BJ (cell line): ENCODE results near the gene TSPAN15. TPM values are rescaled to one million over a fixed set of nuclear protein-coding genes. Genes with fewer than 3 reads are reported as not detected.

Source experiments
- CTCF ChIA-PET: fragments of 350-600 bp; formaldehyde crosslinking; extraction: SDS; loops from one replicate; lab custom pipeline; 2021; ENCODE audit warnings: antibody characterized with exemption, inconsistent platforms; lab: Yijun Ruan, JAX
- POLR2A ChIA-PET: fragments of 300-600 bp; sonication (Branson Sonifier 250); formaldehyde crosslinking; extraction: SDS; loops from one replicate; lab custom pipeline; 2021; ENCODE audit warnings: antibody characterized with exemption; lab: Charles Lee
- DNase-seq: peaks from one replicate; pipeline ENCODE4 v3.0.0-alpha.2; 2011; ENCODE audit warnings: low read depth
- H3K27me3 ChIP-seq: 2 replicates; pipeline ENCODE4 v1.6.0; 2011; ENCODE audit warnings: low read length; ENCODE audit not compliant: control insufficient read depth, insufficient read depth
- H3K36me3 ChIP-seq: 2 replicates; pipeline ENCODE4 v1.5.1; 2011; ENCODE audit warnings: low read length; ENCODE audit not compliant: control insufficient read depth, insufficient read depth
- H3K4me3 ChIP-seq: 2 replicates; pipeline ENCODE4 v1.5.1; 2011; ENCODE audit warnings: low read depth, mild to moderate bottlenecking, control low read depth, low read length
- polyA plus RNA-seq: library from polyadenylated mRNA; depleted of rRNA; stranded (reverse); fragments of >200 nt; gene quantifications from 2 replicates; pipeline ENCODE4 v1.2.3, GENCODE V29; 2011
- TF ChIP-seq, protein P1 (sequence below): IDR thresholded peaks from 2 replicates; pipeline ENCODE4 v1.5.1; 2011; ENCODE audit warnings: low read depth, mild to moderate bottlenecking, control low read depth, inconsistent platforms, low read length, moderate library complexity; ENCODE audit not compliant: insufficient read depth

Gene TSPAN15
- polyA plus RNA-seq, 1 experiment: 0.94 TPM

DNA sequence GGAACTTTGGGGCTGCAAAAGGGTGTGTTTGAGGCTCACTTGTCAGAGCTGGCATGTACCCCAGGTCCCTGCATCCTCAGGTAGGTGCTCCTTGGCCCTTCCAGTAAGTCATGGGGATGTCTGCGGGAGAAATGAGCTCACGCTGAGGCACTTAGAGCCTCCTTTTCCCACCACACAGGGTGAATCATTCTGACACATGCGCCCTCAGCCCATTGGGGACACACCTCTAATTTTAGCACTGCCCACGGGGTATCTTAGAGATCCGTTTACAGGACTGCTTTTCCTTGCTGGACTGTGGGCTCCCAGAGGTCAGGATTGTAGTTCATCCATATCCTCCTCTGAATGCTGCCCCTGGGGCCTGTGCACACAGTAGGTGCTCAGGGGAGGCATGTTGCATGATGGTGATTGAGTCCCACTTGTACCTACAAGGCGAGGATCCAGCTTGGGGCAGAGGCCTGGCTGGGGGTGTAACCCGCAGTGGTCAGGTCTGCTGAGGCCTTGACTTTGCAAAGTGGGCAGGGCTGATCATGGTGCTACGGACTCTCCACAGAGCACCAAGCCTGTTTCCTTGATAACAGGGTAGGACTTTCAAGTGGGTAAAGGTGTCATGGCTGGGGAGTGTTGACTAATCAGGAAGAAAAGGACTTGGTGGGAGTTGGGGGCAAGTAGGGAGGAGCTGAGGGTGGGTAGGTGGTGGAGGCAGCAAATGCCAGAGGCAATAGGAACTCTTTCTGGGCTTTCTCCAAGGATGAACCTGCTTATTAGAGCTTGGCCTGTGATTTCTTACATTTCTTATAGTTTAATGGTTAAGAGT lies 5.8 kb downstream of the TSPAN15 start:
- TF ChIP-seq, protein P1, sequence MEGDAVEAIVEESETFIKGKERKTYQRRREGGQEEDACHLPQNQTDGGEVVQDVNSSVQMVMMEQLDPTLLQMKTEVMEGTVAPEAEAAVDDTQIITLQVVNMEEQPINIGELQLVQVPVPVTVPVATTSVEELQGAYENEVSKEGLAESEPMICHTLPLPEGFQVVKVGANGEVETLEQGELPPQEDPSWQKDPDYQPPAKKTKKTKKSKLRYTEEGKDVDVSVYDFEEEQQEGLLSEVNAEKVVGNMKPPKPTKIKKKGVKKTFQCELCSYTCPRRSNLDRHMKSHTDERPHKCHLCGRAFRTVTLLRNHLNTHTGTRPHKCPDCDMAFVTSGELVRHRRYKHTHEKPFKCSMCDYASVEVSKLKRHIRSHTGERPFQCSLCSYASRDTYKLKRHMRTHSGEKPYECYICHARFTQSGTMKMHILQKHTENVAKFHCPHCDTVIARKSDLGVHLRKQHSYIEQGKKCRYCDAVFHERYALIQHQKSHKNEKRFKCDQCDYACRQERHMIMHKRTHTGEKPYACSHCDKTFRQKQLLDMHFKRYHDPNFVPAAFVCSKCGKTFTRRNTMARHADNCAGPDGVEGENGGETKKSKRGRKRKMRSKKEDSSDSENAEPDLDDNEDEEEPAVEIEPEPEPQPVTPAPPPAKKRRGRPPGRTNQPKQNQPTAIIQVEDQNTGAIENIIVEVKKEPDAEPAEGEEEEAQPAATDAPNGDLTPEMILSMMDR: no peak
- POLR2A ChIA-PET: no interaction called here
- CTCF ChIA-PET: interaction anchor here (1.6 kb wide), 1 partner anchor 10 kb away, joined by 6 read pairs; no protein-coding TSS in a partner anchor
- no peak for DNase-seq
- Histone ChIP-seq H3K36me3 (no peaks in the 10 kb centered on the region), H3K4me3 (no peak overlapping the region), H3K27me3 (peaks cover 2% of the 10 kb centered on the region)

DNA sequence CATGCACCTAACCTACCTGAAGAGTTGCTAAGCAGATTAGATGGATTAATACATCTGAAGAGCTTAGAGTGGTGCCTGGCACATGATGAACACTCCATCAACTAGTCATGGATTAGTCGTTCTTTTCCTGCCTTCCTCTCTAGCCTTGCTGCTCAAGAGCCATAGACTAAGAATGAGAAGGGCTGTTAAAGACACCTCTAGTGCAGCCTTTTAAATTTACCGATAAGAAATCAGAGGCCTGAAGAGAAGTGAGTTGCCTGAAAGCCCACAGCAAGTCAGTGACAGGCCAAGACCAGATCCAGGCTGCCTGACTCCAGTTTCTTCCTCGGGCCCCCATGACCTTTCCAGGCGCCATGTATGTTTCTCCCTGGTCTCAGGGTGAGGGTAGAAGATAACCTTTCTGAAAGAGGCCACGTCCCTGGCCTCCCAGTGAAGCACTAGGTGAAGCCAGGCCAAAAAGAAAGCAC lies 6.5 kb downstream of the TSPAN15 start:
- ChIA-PET CTCF (interaction anchor here (1.6 kb wide), 1 partner anchor 11 kb away, joined by 6 read pairs; no protein-coding TSS in a partner anchor), POLR2A (no interaction called here)
- H3K4me3 ChIP-seq: no peak overlapping the region
- no peaks in the 10 kb centered on the region; the same call in 1 of the 2 replicates for H3K27me3 ChIP-seq
- no peak for DNase-seq
- H3K36me3 ChIP-seq: no peaks in the 10 kb centered on the region
- TF ChIP-seq, protein P1: no peak

DNA sequence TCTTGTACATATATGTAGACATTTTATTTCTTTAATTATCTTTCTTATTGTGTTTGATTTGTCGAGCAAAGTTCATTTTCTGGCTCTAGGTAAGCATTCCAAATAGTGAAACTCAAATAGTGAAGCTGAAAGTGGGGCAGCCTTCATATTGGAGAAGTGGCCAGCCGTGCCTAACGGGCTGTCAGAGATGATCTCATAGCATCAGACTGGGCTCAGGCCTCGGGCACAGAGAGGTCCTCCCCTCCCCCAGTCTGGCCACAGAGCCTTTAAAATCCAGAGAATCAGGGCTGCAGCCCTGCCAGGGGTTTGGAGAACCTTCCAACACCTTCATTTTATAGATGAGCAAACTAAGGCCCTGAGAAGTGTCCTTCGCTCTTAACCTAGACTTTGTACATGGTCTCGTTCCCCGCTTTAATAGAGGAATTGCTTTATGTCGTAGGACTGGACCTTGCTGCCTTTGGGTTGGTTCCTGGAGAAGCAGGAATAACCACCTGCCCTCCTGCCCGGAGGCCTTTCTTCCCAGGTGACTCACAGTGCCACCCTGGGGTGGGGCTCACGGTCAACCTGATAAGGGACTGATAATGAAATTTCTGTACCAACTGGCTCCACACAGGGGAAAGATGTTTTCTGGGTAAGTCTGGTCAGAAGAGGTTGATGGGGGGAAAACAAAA lies 7.3 kb downstream of the TSPAN15 start:
- ChIA-PET CTCF (no interaction called here), POLR2A (no interaction called here)
- no peaks in the 10 kb centered on the region for H3K36me3 ChIP-seq
- TF ChIP-seq, protein P1: no peak
- no peak for DNase-seq
- no peak overlapping the region for H3K4me3 ChIP-seq
- no peaks in the 10 kb centered on the region for H3K27me3 ChIP-seq

DNA sequence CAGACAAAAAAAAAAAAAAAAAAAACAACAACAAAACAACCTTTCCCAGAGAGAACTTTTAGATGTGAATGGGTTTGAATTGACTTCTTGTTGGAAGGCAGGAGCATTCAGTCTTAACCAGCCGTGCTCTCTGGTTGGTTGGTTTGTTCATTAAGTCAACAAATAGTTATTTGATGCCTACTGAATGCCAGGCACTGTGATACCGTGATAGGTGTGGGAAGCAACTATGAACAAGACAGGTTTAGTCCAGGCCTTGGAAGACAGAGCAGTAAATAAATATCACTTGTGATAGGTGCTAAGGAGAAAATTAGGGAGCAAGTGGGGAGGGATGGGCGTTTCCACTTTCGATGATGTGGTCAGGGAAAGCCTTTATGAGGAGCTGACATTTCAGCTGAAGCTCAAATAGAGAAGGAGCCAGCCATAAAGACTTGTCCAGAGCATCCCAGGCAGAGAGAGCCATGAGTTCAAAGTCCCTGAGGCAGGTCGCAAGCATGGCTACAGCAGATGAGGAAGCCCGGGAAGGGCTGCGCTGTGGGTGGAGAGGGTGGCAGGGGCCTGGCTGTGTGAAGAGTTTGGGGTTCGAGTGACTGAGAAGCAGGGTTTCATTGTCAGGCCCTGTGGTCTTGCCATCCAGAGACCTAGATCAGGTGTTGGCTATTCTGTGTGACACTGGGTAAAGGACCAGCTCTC lies 8.0 kb downstream of the TSPAN15 start:
- Histone ChIP-seq H3K36me3 (no peaks in the 10 kb centered on the region), H3K27me3 (no peaks in the 10 kb centered on the region), H3K4me3 (no peak overlapping the region)
- POLR2A ChIA-PET: no interaction called here
- CTCF ChIA-PET: no interaction called here
- TF ChIP-seq, protein P1: no peak
- DNase-seq: no peak
